ENCODE results near the gene MSH2.

The MSH2 gene

DNA sequence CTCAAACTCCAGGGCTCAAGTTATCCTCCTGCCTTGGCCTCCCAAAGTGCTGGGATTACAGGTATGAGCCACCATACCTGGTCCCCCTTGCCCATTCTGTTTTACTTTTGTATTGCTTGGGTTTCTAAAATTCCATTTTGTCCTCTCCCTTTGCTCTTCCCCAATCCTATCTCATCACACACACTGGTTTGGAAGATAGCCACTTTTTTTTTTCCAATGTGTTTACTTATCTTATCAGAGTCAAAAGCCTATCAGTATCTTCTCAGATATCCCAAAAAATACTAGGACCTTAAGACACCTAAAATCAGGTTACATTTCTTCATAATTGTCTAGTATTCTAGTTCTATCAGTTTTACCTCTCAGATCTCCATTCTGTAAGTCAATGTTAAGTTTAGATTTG is 56.1 kb downstream of the MSH2 start:
- Histone ChIP-seq H3K4me2 (ENCODE audit: low read length) (no peak overlapping the region), H3K4me3 (ENCODE audit: low read length) (no peak overlapping the region), H3K9ac (ENCODE audit: low read length) (no peak overlapping the region), H2AFZ (ENCODE audit: low read depth, low read length) (no peak overlapping the region), H3K36me3 (replicated peaks; ENCODE audit: low read depth, low read length) (peaks cover 22% of the 10 kb centered on the region), H3K27me3 (ENCODE audit: low read depth, low read length) (no peaks in the 10 kb centered on the region), H4K20me1 (ENCODE audit: insufficient read depth, low read length) (no peaks in the 10 kb centered on the region), H3K9me3 (ENCODE audit: insufficient read depth, low read length) (no peaks in the 10 kb centered on the region), H3K4me1 (ENCODE audit: low read length) (peaks cover 16% of the 10 kb centered on the region), H3K27ac (ENCODE audit: low read length) (no peak overlapping the region), H3K79me2 (ENCODE audit: low read length) (no peaks in the 10 kb centered on the region)
- no peak for TF ChIP-seq EZH2phosphoT487 (IDR thresholded peaks at IDR 0.05; ENCODE audit: low read depth)
- TF ChIP-seq, protein P1, sequence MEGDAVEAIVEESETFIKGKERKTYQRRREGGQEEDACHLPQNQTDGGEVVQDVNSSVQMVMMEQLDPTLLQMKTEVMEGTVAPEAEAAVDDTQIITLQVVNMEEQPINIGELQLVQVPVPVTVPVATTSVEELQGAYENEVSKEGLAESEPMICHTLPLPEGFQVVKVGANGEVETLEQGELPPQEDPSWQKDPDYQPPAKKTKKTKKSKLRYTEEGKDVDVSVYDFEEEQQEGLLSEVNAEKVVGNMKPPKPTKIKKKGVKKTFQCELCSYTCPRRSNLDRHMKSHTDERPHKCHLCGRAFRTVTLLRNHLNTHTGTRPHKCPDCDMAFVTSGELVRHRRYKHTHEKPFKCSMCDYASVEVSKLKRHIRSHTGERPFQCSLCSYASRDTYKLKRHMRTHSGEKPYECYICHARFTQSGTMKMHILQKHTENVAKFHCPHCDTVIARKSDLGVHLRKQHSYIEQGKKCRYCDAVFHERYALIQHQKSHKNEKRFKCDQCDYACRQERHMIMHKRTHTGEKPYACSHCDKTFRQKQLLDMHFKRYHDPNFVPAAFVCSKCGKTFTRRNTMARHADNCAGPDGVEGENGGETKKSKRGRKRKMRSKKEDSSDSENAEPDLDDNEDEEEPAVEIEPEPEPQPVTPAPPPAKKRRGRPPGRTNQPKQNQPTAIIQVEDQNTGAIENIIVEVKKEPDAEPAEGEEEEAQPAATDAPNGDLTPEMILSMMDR (IDR thresholded peaks at IDR 0.05; ENCODE audit: low read depth, low read length), result no peak

DNA sequence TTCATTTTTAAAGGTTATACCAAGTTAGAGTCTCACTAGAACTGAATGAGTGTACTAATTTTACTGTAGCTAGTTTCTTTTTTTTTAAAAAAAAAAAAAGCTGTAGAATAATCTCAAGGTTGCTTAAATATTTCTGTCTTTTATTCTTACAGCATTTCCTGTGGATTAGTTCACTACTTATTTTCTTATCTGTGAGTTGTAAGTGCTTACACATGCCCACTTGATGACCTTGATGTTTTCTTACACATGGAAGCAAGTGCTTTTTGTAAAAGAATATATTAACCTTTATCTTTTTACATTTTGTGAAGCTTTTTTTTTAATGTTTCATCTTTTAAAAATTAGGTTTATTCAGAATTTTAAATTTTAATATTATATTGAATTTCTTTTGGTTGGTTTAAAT is 57.8 kb downstream of the MSH2 start:
- no peaks in the 10 kb centered on the region for H3K27me3 ChIP-seq (ENCODE audit: low read depth, low read length)
- H3K4me3 ChIP-seq (ENCODE audit: low read length), result no peak overlapping the region
- no peak overlapping the region for H3K27ac ChIP-seq (ENCODE audit: low read length)
- H3K79me2 ChIP-seq (ENCODE audit: low read length), result no peaks in the 10 kb centered on the region
- no peak overlapping the region for H3K9ac ChIP-seq (ENCODE audit: low read length)
- TF ChIP-seq, protein P1 (IDR thresholded peaks at IDR 0.05; ENCODE audit: low read depth, low read length), result no peak
- no peak for TF ChIP-seq EZH2phosphoT487 (IDR thresholded peaks at IDR 0.05; ENCODE audit: low read depth)
- no peaks in the 10 kb centered on the region for H3K9me3 ChIP-seq (ENCODE audit: insufficient read depth, low read length)
- H3K4me1 ChIP-seq (ENCODE audit: low read length), result peaks cover 16% of the 10 kb centered on the region
- no peaks in the 10 kb centered on the region for H4K20me1 ChIP-seq (ENCODE audit: insufficient read depth, low read length)
- H2AFZ ChIP-seq (ENCODE audit: low read depth, low read length), result no peak overlapping the region
- H3K4me2 ChIP-seq (ENCODE audit: low read length), result no peak overlapping the region
- peaks cover 30% of the 10 kb centered on the region for H3K36me3 ChIP-seq (replicated peaks; ENCODE audit: low read depth, low read length)

DNA sequence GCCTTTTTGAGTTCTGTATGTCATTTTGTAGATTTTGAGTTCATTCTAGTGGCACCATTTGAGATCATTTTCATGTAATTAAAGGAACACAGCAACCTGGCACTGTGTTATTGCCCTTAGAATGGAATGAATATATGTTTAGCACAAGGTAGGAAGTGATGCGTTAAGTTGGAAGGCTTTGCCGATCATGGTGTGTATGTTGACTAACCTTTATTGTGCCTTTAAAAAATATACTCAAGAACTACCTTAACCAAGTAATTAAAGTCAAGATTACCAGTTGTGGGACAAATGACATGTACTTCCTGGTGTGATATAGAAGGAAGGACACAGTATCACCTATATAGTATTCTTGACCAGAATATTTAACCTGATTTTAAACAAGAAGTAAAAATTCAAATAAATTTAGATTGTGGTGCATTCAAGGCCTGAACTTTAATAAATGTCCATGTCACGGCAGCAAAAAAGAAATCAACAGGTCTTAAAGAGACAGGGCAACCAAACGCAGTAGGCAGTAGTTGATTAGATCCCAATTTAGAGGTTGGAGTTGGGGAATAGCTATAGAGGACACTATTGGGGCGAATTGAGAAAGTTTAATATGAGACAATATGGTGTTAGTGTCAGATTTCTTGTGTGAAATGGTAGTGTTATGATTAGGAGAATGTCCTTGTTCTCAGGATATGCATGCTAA is 68.6 kb downstream of the MSH2 start:
- Histone ChIP-seq H4K20me1 (ENCODE audit: insufficient read depth, low read length) (no peaks in the 10 kb centered on the region), H3K9ac (ENCODE audit: low read length) (no peak overlapping the region), H3K27ac (ENCODE audit: low read length) (no peak overlapping the region), H3K9me3 (ENCODE audit: insufficient read depth, low read length) (no peaks in the 10 kb centered on the region), H3K27me3 (ENCODE audit: low read depth, low read length) (no peaks in the 10 kb centered on the region), H3K4me3 (ENCODE audit: low read length) (no peak overlapping the region), H3K4me1 (ENCODE audit: low read length) (no peaks in the 10 kb centered on the region), H3K36me3 (replicated peaks; ENCODE audit: low read depth, low read length) (peaks cover 26% of the 10 kb centered on the region), H2AFZ (ENCODE audit: low read depth, low read length) (no peak overlapping the region), H3K79me2 (ENCODE audit: low read length) (no peaks in the 10 kb centered on the region), H3K4me2 (ENCODE audit: low read length) (no peak overlapping the region)
- TF ChIP-seq, protein P1 (IDR thresholded peaks at IDR 0.05; ENCODE audit: low read depth, low read length), result no peak
- no peak for TF ChIP-seq EZH2phosphoT487 (IDR thresholded peaks at IDR 0.05; ENCODE audit: low read depth)

DNA sequence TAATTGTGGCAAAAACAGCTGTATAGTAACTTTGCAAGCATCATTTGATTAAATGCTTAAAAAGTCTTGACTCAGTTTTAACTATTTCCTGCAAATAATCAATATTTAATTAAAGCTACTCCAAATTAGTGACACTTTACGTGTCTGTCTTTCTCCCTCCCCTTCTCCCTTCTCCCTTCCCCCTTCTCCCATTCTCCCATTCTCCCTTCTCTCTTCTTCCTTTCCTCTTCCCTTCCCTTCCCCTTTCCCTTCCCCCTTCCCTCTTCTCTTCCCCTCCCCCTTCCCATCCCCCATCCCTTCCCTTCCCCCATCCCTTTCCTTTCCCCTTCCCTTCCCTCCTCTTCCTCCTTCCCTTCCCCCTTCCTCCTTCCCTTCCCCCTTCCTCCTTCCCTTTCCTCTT is 76.9 kb downstream of the MSH2 start:
- H3K9ac ChIP-seq (ENCODE audit: low read length), result no peak overlapping the region
- H3K79me2 ChIP-seq (ENCODE audit: low read length), result no peaks in the 10 kb centered on the region
- no peak overlapping the region for H2AFZ ChIP-seq (ENCODE audit: low read depth, low read length)
- no peaks in the 10 kb centered on the region for H3K9me3 ChIP-seq (ENCODE audit: insufficient read depth, low read length)
- H3K27ac ChIP-seq (ENCODE audit: low read length), result no peak overlapping the region
- no peak overlapping the region for H3K4me3 ChIP-seq (ENCODE audit: low read length)
- no peak overlapping the region for H3K4me2 ChIP-seq (ENCODE audit: low read length)
- no peaks in the 10 kb centered on the region for H3K4me1 ChIP-seq (ENCODE audit: low read length)
- TF ChIP-seq, protein P1 (IDR thresholded peaks at IDR 0.05; ENCODE audit: low read depth, low read length), result no peak
- no peak for TF ChIP-seq EZH2phosphoT487 (IDR thresholded peaks at IDR 0.05; ENCODE audit: low read depth)
- H3K36me3 ChIP-seq (replicated peaks; ENCODE audit: low read depth, low read length), result peaks cover 38% of the 10 kb centered on the region
- H4K20me1 ChIP-seq (ENCODE audit: insufficient read depth, low read length), result 0 out of 2 replicates have a peak, but pooled peaks cover 4% of the 10 kb centered on the region
- H3K27me3 ChIP-seq (ENCODE audit: low read depth, low read length), result no peaks in the 10 kb centered on the region
